ENCODE data around the gene TUT1.
"Not testable (repeated sequence)": the region's sequence is repeated elsewhere in the genome, so short reads cannot be mapped to it uniquely, and the experiment has no call there.

TUT1 gene

DNA sequence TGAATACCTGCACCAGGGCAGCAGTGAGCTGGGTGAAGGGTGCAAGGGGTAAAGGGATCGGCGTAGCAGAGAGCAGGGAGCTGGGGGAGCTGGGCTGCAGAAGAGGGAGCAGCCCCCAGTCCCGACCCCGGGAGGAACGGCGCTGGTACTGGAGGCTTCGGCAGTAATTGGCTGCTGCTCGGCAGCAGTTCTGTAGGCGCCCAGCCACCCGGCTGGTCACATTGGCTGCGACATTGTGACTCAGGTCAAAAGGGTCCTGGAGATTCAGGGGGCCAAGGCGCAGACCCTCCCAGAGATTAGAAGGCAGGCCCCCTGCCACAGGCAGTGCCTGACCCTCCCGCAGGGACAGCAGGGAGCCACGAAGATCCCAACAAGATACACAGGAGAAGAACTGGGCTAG is 15.5 kb downstream of the TUT1 start:
- DNase-seq (ENCODE audit: low read depth), result no peak

DNA sequence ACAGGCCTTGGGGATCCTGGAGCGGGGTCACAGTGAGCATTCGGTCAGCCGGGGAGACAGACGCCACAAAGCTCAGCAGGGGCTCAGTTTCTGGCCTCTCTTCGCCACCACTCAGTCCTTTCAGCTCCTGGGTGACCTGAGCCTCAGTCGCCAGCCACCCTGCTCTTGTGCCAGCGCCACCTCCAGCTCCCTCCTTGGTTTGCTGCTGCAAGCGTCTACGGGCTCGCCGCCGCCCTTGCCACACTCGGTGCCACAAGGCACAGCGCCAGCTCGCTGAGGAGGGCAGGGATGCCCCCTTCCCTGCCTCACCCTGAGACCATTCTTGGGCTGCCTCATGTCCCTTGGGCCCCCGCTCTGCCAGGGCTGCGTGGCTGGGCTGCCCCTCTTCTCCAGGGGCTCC is 16.2 kb downstream of the TUT1 start:
- DNase-seq (ENCODE audit: low read depth), result no peak

GRCh38 chr11:62574363-62575071 is 16.8 kb downstream of the TUT1 start:
- DNase-seq (ENCODE audit: low read depth), result no peak

- DNase-seq (ENCODE audit: low read depth), result peak; percentile 87
Observed at GRCh38 chr11:62573592-62574362, 17.5 kb downstream of the TUT1 start, which contains the start of gene EEF1G. Gene EEF1G, minus strand, starts transcription at chr11:62573891. Its CDS starts 49 bp downstream, at chr11:62573842.

DNA sequence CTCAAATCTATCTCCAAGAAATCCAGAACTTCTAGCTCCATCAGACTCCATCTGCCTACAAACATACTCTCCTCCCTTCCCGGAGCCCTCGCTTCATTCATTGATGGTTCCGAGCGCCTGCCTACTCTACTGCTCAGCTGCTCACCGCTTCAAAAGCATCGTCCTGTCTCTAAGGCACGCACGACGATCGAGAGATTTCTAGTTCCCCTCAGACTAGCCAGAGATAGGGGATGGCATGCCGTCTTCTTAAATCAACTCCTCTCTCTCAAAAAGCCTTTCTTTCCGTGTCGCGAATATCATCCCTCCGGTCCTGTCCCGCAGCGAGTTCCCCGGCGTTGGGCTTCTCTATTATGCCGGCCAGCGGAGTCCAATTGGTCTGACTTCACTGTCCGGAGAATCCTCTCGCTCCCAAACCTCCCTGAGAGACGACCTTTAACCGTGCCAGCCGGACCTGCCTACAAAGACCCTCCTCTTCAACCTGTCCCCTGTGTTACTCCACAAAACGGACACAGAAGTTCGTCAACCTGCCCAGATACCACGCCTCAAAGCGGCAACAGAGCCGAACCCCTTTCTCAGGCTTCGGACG is 18.2 kb downstream of the TUT1 start:
- no peak for DNase-seq (ENCODE audit: low read depth)

- DNase-seq (ENCODE audit: low read depth), result no peak
Observed at GRCh38 chr11:62572431-62572830, 18.9 kb downstream of the TUT1 start.

DNA sequence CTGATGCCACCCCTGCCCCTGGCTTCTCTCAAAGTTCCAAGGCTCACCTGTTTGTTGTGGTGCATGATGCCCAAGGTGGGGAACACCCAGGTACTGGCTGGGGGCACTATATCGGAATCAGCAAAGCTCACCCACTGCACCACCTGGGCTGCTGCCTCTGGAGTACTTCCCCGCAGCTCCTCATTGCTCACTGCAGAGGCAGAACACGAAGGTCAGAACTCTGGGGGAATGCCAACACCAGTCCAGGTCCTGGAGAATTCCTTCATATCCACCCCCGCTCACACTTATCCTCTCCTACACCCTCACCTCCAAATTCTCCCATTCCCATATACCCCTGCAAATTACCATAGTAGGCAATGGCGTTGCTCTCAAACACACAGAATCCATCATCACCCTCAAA is 19.8 kb downstream of the TUT1 start:
- not testable (repeated sequence) for DNase-seq (ENCODE audit: low read depth)

DNA sequence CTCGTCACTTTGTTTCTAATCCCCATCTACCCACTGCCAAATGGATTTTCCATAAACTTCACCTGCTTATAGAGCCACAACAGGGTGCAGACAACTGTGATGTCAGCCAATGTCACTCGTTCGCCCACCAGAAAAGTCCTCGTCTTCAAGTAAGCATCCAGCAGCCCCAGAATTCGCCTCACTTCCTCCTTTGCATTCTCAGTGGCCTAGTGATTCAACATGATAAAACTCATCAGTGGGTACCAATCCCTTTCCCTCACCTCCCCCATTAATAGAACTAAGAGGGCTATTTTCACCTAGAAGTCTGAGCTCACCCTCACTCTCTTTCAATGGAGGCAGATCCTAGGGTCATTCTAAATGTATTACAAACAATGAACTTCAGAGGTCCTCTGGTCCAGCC is 20.4 kb downstream of the TUT1 start:
- not testable (repeated sequence) for DNase-seq (ENCODE audit: low read depth)

GRCh38 chr11:62569611-62570010 is 21.7 kb downstream of the TUT1 start:
- DNase-seq (ENCODE audit: low read depth), result no peak

DNA sequence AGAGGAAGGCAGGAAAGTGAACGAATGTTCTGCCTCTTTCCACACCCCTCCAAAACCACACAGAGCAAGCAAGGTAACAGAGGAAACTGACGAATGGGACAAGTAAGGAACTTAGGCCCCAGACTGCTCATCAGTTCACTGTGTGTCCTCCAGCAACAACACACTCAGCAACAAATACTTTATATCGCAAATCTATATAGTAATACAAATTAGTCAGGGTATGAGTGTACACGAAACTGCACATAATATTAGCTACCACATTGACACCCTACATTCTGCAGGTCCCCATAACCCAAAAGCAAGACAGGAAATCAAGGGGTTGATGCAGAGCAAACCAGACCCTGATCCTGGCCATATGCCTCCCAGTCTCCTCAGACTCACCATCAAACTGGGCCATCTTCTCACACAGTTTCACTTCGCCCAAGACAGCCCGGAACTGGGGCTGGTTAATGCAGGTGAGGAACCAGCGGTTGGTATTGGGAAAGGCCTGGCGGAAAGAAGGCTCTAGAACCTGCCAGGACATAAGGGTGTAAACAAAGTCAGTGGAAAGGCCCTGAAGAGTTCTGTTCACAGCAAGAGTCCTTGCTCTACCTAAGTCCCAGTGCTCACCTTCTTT is 24.2 kb downstream of the TUT1 start:
- DNase-seq (ENCODE audit: low read depth), result no peak

DNA sequence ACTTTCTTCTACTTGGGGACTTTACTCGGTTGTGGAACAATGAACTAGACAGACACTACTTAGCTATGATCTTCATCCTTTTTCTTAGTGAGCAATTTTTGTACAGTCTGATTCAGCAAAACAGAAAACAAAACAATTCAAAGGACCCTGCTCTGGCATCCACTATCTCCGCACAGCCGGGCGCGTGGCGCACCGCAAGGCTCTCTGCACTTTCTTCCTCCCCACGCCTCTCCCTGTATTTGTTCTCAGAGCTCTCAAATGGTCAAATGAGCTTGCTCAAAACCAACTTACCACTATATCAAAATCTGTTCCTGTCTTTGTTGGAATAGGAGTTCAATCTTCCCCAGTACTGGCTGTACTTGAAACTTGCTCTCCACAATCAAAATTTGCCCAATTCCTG is 25.1 kb downstream of the TUT1 start:
- DNase-seq (ENCODE audit: low read depth), result no peak

- DNase-seq (ENCODE audit: low read depth), result no peak
Observed at GRCh38 chr11:62565100-62565802, 26.1 kb downstream of the TUT1 start.

- not testable (repeated sequence) for DNase-seq (ENCODE audit: low read depth)
Observed at GRCh38 chr11:62561677-62562230, 29.6 kb downstream of the TUT1 start.

DNA sequence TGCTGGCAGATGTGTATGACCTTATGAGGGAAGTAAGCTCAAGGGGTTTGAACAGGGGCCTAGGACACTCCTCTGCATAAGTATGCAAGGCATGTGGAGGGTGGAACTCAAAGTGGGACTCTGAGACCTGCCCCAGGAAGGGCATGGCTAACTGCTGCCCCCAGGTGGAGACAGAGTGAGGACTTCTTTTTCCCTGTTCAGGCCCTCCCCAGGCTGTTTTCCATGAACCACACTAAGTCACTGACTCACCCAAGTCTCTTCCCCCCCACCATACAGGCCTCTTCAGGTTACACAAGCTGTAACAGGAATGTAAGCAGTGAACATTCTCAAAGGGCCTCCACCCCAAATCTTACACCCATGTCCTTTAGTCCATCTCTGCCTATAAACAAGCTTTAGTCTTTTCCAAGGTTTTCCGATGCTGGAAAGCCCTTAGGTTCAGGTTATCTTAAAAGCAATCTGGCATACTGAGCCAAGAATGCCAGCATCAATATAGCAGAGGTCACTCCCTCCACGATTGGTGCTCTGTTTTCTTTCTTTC is 30.7 kb downstream of the TUT1 start:
- DNase-seq (ENCODE audit: low read depth), result no peak

DNA sequence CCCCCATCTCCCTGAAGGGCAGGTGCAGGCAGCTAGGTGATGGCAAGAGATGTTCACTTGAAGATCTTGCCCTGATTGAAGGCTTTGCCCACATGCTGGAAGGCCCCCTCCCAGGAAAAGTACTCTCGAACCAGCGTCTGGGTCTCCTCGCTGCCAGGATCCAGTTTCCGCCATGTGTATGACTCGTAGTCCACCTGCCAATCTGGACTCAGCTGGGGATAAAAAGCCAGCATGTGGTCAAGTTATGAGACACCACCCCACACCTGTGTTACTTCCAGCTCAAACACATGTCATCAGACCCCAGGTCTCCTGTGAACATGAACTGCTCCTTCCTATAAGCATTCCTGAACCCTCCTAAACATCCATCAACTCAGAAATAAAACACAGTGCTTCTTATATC is 31.7 kb downstream of the TUT1 start:
- DNase-seq (ENCODE audit: low read depth), result not testable (repeated sequence)

DNA sequence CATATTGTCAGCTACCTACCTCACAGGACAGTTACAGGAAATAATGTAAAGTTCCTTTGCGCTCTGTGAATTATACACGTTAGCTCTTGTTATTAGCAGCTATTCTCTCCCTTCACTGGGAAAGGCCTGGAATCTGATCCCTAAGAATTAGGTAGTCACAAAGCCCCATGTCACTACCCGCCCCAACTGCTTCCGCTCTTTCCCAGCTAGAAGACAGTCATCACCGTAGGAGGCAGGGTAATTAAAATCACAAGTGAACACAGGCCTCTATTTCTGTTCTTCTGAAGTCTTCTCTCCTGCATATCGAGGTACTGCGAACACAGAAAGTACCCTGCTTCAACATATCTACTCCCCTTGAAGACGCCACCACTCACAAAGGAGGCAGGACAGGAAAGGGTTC is 32.1 kb downstream of the TUT1 start:
- DNase-seq (ENCODE audit: low read depth), result no peak

- DNase-seq (ENCODE audit: low read depth), result no peak
Observed at GRCh38 chr11:62558669-62559068, 32.7 kb downstream of the TUT1 start.

GRCh38 chr11:62556875-62557631 is 34.3 kb downstream of the TUT1 start:
- DNase-seq (ENCODE audit: low read depth), result no peak

GRCh38 chr11:62556108-62556874 is 35.0 kb downstream of the TUT1 start:
- DNase-seq (ENCODE audit: low read depth), result no peak

Measured in stimulated activated CD8-positive, alpha-beta memory T cell treated with anti-CD3 and anti-CD28 coated beads, Interleukin-15, amount 100 ng/mL, for 24 hours (primary cell).